ENCODE data around the gene WDR6.

DNA sequence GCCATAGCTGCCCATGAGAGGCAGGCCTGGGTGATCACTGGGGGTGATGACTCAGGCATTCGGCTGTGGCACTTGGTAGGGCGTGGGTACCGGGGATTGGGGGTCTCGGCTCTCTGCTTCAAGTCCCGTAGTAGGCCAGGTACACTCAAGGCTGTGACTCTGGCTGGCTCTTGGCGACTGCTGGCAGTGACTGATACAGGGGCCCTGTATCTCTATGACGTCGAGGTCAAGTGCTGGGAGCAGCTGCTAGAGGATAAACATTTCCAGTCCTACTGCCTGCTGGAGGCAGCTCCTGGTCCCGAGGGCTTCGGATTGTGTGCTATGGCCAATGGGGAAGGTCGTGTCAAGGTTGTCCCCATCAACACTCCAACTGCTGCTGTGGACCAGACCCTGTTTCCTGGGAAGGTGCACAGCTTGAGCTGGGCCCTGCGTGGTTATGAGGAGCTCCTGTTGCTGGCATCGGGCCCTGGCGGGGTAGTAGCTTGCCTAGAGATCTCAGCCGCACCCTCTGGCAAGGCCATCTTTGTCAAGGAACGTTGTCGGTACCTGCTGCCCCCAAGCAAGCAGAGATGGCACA, 5.3 kb downstream of the WDR6 start:
- TF ChIP-seq POLR2A (IDR thresholded peaks at IDR 0.05; ENCODE audit: low read depth) (no peak), POLR2AphosphoS5 (IDR thresholded peaks at IDR 0.05) (no peak), EP300 (IDR thresholded peaks at IDR 0.05) (no peak)
- TF ChIP-seq, protein P1, sequence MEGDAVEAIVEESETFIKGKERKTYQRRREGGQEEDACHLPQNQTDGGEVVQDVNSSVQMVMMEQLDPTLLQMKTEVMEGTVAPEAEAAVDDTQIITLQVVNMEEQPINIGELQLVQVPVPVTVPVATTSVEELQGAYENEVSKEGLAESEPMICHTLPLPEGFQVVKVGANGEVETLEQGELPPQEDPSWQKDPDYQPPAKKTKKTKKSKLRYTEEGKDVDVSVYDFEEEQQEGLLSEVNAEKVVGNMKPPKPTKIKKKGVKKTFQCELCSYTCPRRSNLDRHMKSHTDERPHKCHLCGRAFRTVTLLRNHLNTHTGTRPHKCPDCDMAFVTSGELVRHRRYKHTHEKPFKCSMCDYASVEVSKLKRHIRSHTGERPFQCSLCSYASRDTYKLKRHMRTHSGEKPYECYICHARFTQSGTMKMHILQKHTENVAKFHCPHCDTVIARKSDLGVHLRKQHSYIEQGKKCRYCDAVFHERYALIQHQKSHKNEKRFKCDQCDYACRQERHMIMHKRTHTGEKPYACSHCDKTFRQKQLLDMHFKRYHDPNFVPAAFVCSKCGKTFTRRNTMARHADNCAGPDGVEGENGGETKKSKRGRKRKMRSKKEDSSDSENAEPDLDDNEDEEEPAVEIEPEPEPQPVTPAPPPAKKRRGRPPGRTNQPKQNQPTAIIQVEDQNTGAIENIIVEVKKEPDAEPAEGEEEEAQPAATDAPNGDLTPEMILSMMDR (IDR thresholded peaks at IDR 0.05): no peak
